SK-N-SH treated with all-trans-retinoic acid at 6 μM for 48 hours (cell line): ENCODE data around the gene TEAD3.

Experiments
- CREB5 ChIP-seq: fragments of 250-450 bp; sonication (Bioruptor Pico); IDR thresholded peaks from 2 replicates; pipeline ENCODE4 v1.5.1; 2020; ENCODE audit warnings: low read depth, mild to moderate bottlenecking, moderate library complexity
- CSDC2 ChIP-seq: fragments of 250-450 bp; sonication (Bioruptor Pico); IDR thresholded peaks from 2 replicates; pipeline ENCODE4 v1.5.0; 2020; ENCODE audit warnings: mild to moderate bottlenecking, moderate library complexity
- CSRNP3 ChIP-seq: fragments of 250-450 bp; sonication (Bioruptor Pico); IDR thresholded peaks from 2 replicates; pipeline ENCODE4 v1.5.1; 2021; ENCODE audit warnings: mild to moderate bottlenecking, moderate library complexity
- ESRRG ChIP-seq: fragments of 250-450 bp; sonication (Bioruptor Pico); IDR thresholded peaks from 2 replicates; pipeline ENCODE4 v1.6.1; 2021; ENCODE audit warnings: mild to moderate bottlenecking
- PATZ1 ChIP-seq: fragments of 250-450 bp; sonication (Bioruptor Pico); IDR thresholded peaks from 2 replicates; pipeline ENCODE4 v1.8.0; 2020; ENCODE audit warnings: mild to moderate bottlenecking, moderate library complexity, borderline replicate concordance
- POU6F1 ChIP-seq: fragments of 250-450 bp; sonication (Bioruptor Pico); IDR thresholded peaks from 2 replicates; pipeline ENCODE4 v1.8.0; 2021; ENCODE audit warnings: low read depth, mild to moderate bottlenecking, moderate library complexity, borderline replicate concordance
- PPARA ChIP-seq: fragments of 250-450 bp; sonication (Bioruptor Pico); IDR thresholded peaks from 2 replicates; pipeline ENCODE4 v1.5.0; 2020; ENCODE audit warnings: mild to moderate bottlenecking, borderline replicate concordance
- ZC3H10 ChIP-seq: fragments of 250-450 bp; sonication (Bioruptor Pico); IDR thresholded peaks from 2 replicates; pipeline ENCODE4 v1.5.1; 2021; ENCODE audit warnings: mild to moderate bottlenecking, moderate library complexity
- ZNF565 ChIP-seq: fragments of 450-650 bp; formaldehyde crosslinking; conservative IDR thresholded peaks from 2 replicates; pipeline ENCODE4 v1.5.0; 2020; ENCODE audit warnings: low read depth, mild to moderate bottlenecking, moderate library complexity

- TF ChIP-seq POU6F1 (no peak), ZNF565 (CRISPR knock-in tag) (no peak), PPARA (CRISPR knock-in tag) (no peak), CSDC2 (no peak), ZC3H10 (CRISPR knock-in tag) (no peak), ESRRG (CRISPR knock-in tag) (no peak), PATZ1 (no peak), CREB5 (no peak), CSRNP3 (CRISPR knock-in tag) (no peak)
Observed at GRCh38 chr6:35484921-35485392, 11.9 kb downstream of the TEAD3 start.
